Activated B cell treated with CpG ODN at 0.5 μM for 24 hours (primary cell): Measurements from ENCODE around the gene RAPGEF4. TPM values are rescaled to one million over a fixed set of nuclear protein-coding genes. Genes with fewer than 3 reads are reported as not detected.
"Not testable (repeated sequence)": the region's sequence is repeated elsewhere in the genome, so short reads cannot be mapped to it uniquely, and the experiment has no call there.

ENCODE experiments used
- ATAC-seq: fragments of 200-7000 bp; cut with Tn5 transposase; one replicate; pipeline ENCODE4 v1.10.0; 2021; ENCODE audit warnings: low read depth, mild to moderate bottlenecking, moderate library complexity
- CTCF ChIA-PET: fragments of 350-600 bp; sonication (Branson Sonifier 250); formaldehyde crosslinking; loops from one replicate; lab custom pipeline; 2021; ENCODE audit warnings: antibody characterized with exemption; lab: Charles Lee
- POLR2A ChIA-PET: fragments of 350-600 bp; sonication (Branson Sonifier 250); formaldehyde crosslinking; loops from one replicate; lab custom pipeline; 2021; ENCODE audit warnings: antibody characterized with exemption; lab: Charles Lee
- DNase-seq: peaks from one replicate; pipeline ENCODE4 v3.0.0; 2022
- H3K27ac Mint-ChIP-seq: one replicate; pipeline ENCODE4 v1.8.0; 2020; ENCODE audit warnings: mixed read lengths
- H3K27me3 Mint-ChIP-seq: one replicate; pipeline ENCODE4 v1.8.0; 2021; ENCODE audit warnings: mixed read lengths
- H3K36me3 Mint-ChIP-seq: one replicate; pipeline ENCODE4 v1.8.0; 2021; ENCODE audit warnings: low read depth, mixed read lengths
- H3K4me1 Mint-ChIP-seq: one replicate; pipeline ENCODE4 v1.8.0; 2021; ENCODE audit warnings: mixed read lengths
- H3K4me3 Mint-ChIP-seq: one replicate; pipeline ENCODE4 v1.8.0; 2020; ENCODE audit warnings: mild to moderate bottlenecking, mixed read lengths
- H3K9me3 Mint-ChIP-seq: one replicate; pipeline ENCODE4 v1.8.0; 2020; ENCODE audit warnings: mixed read lengths
- intact Hi-C: fragments of 100-400 bp; cut with micrococcal nuclease; formaldehyde crosslinking; loops from one replicate; pipeline ENCODE4 v1.15.1; 2024
- total RNA-seq: library from RNA; stranded (reverse); gene quantifications from 2 replicates; pipeline ENCODE4 v1.2.3, GENCODE V29; 2022
- TF ChIP-seq, protein P1 (sequence below): fragments of 200-600 bp; IDR thresholded peaks from one replicate; pipeline ENCODE4 v1.8.0; 2022; ENCODE audit warnings: antibody characterized with exemption, mild to moderate bottlenecking

Gene RAPGEF4
- total RNA-seq, 1 donor from 2014 or later = not detected

DNA sequence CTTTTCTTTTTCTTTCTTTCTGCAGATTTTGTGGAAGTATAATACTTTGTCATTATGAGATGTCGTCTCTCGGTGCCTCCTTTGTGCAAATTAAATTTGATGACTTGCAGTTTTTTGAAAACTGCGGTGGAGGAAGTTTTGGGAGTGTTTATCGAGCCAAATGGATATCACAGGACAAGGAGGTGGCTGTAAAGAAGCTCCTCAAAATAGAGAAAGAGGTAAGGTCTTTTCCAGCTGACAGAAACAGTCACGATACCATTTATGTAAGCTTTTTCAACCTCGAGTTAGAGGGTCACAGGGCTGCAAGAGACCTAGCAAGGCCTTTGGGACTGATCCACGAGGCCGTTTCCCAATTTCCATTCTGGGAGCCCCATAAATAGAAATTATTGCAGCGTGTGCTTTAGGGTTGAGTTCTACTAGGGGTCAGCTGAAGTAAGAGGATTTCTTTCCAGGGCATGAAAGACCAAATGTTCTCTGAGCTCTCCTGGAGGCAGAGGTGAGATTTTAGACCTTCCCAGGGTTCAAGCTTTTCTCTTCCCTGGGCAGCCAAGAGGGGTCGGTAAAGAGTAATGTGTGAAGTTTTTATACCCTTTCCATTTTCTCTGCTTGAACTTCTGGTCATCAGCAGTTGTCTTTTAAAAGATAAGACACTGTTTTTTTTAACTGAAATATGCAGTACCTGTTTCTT lies 355.5 kb downstream of the RAPGEF4 start:
- H3K27ac Mint-ChIP-seq = no peak overlapping the region
- TF ChIP-seq, protein P1, sequence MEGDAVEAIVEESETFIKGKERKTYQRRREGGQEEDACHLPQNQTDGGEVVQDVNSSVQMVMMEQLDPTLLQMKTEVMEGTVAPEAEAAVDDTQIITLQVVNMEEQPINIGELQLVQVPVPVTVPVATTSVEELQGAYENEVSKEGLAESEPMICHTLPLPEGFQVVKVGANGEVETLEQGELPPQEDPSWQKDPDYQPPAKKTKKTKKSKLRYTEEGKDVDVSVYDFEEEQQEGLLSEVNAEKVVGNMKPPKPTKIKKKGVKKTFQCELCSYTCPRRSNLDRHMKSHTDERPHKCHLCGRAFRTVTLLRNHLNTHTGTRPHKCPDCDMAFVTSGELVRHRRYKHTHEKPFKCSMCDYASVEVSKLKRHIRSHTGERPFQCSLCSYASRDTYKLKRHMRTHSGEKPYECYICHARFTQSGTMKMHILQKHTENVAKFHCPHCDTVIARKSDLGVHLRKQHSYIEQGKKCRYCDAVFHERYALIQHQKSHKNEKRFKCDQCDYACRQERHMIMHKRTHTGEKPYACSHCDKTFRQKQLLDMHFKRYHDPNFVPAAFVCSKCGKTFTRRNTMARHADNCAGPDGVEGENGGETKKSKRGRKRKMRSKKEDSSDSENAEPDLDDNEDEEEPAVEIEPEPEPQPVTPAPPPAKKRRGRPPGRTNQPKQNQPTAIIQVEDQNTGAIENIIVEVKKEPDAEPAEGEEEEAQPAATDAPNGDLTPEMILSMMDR = no peak
- ChIA-PET POLR2A (no interaction called here), CTCF (no interaction called here)
- no peak for ATAC-seq
- intact Hi-C loops = no loop called here
- H3K27me3 Mint-ChIP-seq = no peaks in the 10 kb centered on the region
- no peaks in the 10 kb centered on the region for H3K36me3 Mint-ChIP-seq
- no peaks in the 10 kb centered on the region for H3K9me3 Mint-ChIP-seq
- DNase-seq = no peak
- no peak overlapping the region for H3K4me3 Mint-ChIP-seq
- H3K4me1 Mint-ChIP-seq = no peaks in the 10 kb centered on the region

DNA sequence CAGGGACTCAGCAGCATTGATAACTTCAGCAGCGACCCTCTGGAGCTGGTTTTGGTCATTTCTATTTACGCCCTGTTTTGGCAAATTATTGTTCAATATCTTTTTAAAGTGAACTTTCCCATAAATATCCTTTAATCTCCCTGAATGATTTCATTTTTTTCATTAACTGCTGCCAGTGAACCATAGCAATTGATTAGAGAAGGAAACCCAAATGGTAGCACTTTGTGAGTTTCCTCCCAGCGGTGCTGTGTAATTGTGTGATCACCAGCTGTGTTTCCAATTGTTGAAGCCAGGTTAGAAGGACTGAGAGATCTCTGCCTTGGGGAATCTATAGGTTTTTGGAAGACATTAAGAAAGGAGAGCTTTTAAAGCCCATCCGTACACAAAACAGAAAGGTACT lies 356.3 kb downstream of the RAPGEF4 start:
- no peak for ATAC-seq
- H3K27me3 Mint-ChIP-seq = no peaks in the 10 kb centered on the region
- H3K36me3 Mint-ChIP-seq = no peaks in the 10 kb centered on the region
- POLR2A ChIA-PET = no interaction called here
- DNase-seq = no peak
- H3K4me3 Mint-ChIP-seq = no peak overlapping the region
- H3K4me1 Mint-ChIP-seq = no peaks in the 10 kb centered on the region
- CTCF ChIA-PET = no interaction called here
- H3K27ac Mint-ChIP-seq = no peak overlapping the region
- TF ChIP-seq, protein P1 = no peak
- H3K9me3 Mint-ChIP-seq = no peaks in the 10 kb centered on the region
- intact Hi-C loops = no loop called here

DNA sequence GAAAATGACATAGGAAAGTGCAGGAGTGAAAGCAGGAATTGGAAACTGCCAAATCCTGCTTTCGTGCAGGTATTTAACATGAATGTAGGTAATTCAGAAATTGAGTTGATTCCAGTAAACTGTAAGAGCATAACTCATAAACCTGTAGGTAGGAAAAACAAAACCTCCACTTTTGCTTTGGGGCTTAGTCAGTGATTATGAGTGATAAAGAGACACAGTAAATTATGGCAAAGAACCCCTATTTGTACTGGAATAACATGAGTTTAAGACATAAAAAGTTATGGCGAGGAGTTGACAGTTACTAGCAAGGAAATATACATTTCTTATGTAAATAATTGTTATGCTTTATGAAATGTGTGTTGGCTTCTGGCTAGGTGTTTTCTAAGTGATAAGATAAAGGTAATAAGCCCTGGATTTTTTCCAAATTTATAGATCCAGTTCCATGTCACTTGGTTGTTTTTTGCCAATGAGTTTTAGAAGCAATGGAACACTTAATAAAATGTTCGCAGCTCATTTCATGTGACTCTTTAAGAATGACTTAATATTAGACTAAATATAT lies 357.3 kb downstream of the RAPGEF4 start:
- Mint-ChIP-seq H3K4me3 (no peak overlapping the region), H3K27me3 (no peaks in the 10 kb centered on the region), H3K4me1 (no peaks in the 10 kb centered on the region), H3K36me3 (no peaks in the 10 kb centered on the region), H3K9me3 (no peaks in the 10 kb centered on the region), H3K27ac (no peak overlapping the region)
- DNase-seq (no peak), ATAC-seq (no peak)
- TF ChIP-seq, protein P1 = no peak
- CTCF ChIA-PET = no interaction called here
- POLR2A ChIA-PET = no interaction called here
- intact Hi-C loops = no loop called here

DNA sequence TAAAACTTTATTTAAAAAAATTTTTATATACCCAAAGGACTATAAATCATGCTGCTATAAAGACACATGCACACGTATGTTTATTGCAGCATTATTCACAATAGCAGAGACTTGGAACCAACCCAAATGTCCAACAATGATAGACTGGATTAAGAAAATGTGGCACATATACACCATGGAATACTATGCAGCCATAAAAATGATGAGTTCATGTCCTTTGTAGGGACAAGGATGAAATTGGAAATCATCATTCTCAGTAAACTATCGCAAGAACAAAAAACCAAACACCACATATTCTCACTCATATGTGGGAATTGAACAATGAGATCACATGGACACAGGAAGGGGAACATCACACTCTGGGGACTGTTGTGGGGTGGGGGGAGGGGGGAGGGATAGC lies 358.0 kb downstream of the RAPGEF4 start:
- POLR2A ChIA-PET, ATAC-seq, H3K4me1 Mint-ChIP-seq, H3K4me3 Mint-ChIP-seq, H3K36me3 Mint-ChIP-seq, CTCF ChIA-PET, H3K9me3 Mint-ChIP-seq, intact Hi-C loops, DNase-seq, H3K27ac Mint-ChIP-seq, H3K27me3 Mint-ChIP-seq: not testable (repeated sequence)

DNA sequence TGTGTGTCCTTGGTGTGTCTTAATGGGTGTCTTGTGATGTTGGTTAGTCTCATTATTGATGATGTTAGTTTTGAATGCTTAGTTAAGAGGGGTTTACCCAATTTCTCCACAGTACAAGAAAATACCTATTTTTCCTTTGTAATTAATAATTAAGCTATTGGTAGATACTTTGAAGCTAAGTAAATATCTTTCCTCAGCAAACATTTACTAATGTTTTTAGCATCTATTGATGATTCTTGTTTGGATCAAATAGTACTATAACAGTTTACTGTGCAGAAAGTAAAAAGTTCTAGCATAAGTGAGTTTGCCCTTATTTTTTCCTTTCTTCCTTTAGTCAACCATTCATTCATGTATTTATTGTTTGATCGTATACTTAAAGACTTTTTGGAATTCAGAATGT lies 359.1 kb downstream of the RAPGEF4 start:
- Mint-ChIP-seq H3K4me3 (no peak overlapping the region), H3K36me3 (no peaks in the 10 kb centered on the region), H3K27ac (no peak overlapping the region), H3K9me3 (no peaks in the 10 kb centered on the region), H3K4me1 (no peaks in the 10 kb centered on the region), H3K27me3 (no peaks in the 10 kb centered on the region)
- TF ChIP-seq, protein P1 = no peak
- ChIA-PET POLR2A (no interaction called here), CTCF (no interaction called here)
- intact Hi-C loops = no loop called here
- ATAC-seq (no peak), DNase-seq (no peak)
